GM23338 (cell line): ENCODE data around the gene GTF2A2.
A peak's percentile ranks its signal among the peaks of the same experiment; 100 is the strongest.

Experiments
- CREB1 ChIP-seq: fragments of 250-450 bp; sonication (Bioruptor Pico); IDR thresholded peaks from 2 replicates; pipeline ENCODE4 v1.5.0; 2020; ENCODE audit warnings: low read depth, mild to moderate bottlenecking, moderate library complexity
- CTCF ChIP-seq, 2 experiments: fragments of 200-600 bp in 1 of 2; sonication (generic) in 1 of 2; conservative IDR thresholded peaks; 2 replicates each; pipeline versions ENCODE4 v1.5.1 to v1.6.1; 2016 to 2017; ENCODE audit warnings: antibody characterized with exemption in 2 of 2, low read depth in 2 of 2, mild to moderate bottlenecking in 2 of 2, moderate library complexity in 1 of 2
- ETS1 ChIP-seq: IDR thresholded peaks from 2 replicates; pipeline ENCODE4 v1.6.1; 2016; ENCODE audit warnings: antibody characterized with exemption
- EZH2 ChIP-seq: fragments of 200-600 bp; sonication (generic); IDR thresholded peaks from one replicate; pipeline ENCODE4 v1.8.0; 2017; ENCODE audit warnings: antibody characterized with exemption, mild to moderate bottlenecking, low read depth; ENCODE audit not compliant: unreplicated experiment
- EZH2phosphoT487 ChIP-seq: fragments of 200-600 bp; sonication (generic); IDR thresholded peaks from one replicate; pipeline ENCODE4 v1.8.1; 2018; ENCODE audit warnings: antibody characterized with exemption; ENCODE audit not compliant: unreplicated experiment
- POLR2AphosphoS5 ChIP-seq: IDR thresholded peaks from 2 replicates; pipeline ENCODE4 v1.6.1; 2016; ENCODE audit warnings: antibody characterized with exemption, low read depth
- REST ChIP-seq: IDR thresholded peaks from one replicate; pipeline ENCODE4 v1.6.1; 2018; ENCODE audit warnings: antibody characterized with exemption; ENCODE audit not compliant: unreplicated experiment
- STAT1 ChIP-seq: IDR thresholded peaks from one replicate; pipeline ENCODE4 v1.6.1; 2016; ENCODE audit warnings: antibody characterized with exemption; ENCODE audit not compliant: unreplicated experiment
- ZNF114 ChIP-seq: fragments of 250-450 bp; sonication (Bioruptor Pico); IDR thresholded peaks from 2 replicates; pipeline ENCODE4 v1.5.0; 2020; ENCODE audit warnings: mild to moderate bottlenecking, moderate library complexity
- ZNF331 ChIP-seq: fragments of 250-450 bp; sonication (Bioruptor Pico); IDR thresholded peaks from 2 replicates; pipeline ENCODE4 v1.5.0; 2020; ENCODE audit warnings: low read depth, mild to moderate bottlenecking, moderate library complexity

GRCh38 chr15:59691194-59691805 is 34.0 kb upstream of the GTF2A2 start:
- TF ChIP-seq POLR2AphosphoS5 (no peak), REST (no peak), CTCF (conservative IDR thresholded peaks at IDR 0.05; ENCODE audit: low read depth in 2 of 2) (peak; percentile 42 to 58), EZH2 (no peak), STAT1 (no peak), ETS1 (no peak), ZNF114 (no peak), EZH2phosphoT487 (no peak), ZNF331 (CRISPR knock-in tag) (no peak), CREB1 (CRISPR knock-in tag) (no peak)
